ENCODE results near the gene BATF3. TPM values are rescaled to one million over a fixed set of nuclear protein-coding genes. Genes with fewer than 3 reads are reported as not detected.

The BATF3 gene
- total RNA-seq, 1 experiment from 2014 or later: 2.1 TPM

- DNase-seq: no peak
- no peak overlapping the region for H3K56ac ChIP-seq (ENCODE audit: insufficient read length, low read depth, low read length)
- no peak overlapping the region for H3K27ac ChIP-seq (ENCODE audit: insufficient read length, low read depth, low read length)
- H3K79me2 ChIP-seq (ENCODE audit: insufficient read depth, low read length): no peaks in the 10 kb centered on the region
- H3K27ac Mint-ChIP-seq: no peak overlapping the region; a peak in 1 of 7 replicates
- H4K5ac ChIP-seq (ENCODE audit: insufficient read length, low read depth, low read length): no peak overlapping the region
- H3K27me3 ChIP-seq (ENCODE audit: insufficient read depth, low read length): no peaks in the 10 kb centered on the region
- no peak overlapping the region for H3T11ph ChIP-seq (ENCODE audit: low read length)
- H3K79me1 ChIP-seq (ENCODE audit: insufficient read depth, low read depth, low read length, poor library complexity, severe bottlenecking): no peaks in the 10 kb centered on the region
- H3K23me2 ChIP-seq (ENCODE audit: insufficient read length, low read depth, low read length, poor library complexity, severe bottlenecking): no peaks in the 10 kb centered on the region
- H3K14ac ChIP-seq (ENCODE audit: insufficient read depth, low read length): no peak overlapping the region
- H2AK5ac ChIP-seq (ENCODE audit: insufficient read length, low read length): no peak overlapping the region
- H3K4ac ChIP-seq (ENCODE audit: low read depth, low read length): no peak overlapping the region
- no peak overlapping the region for H2BK12ac ChIP-seq (ENCODE audit: insufficient read length, low read depth, low read length)
- no peaks in the 10 kb centered on the region for H3K36me3 Mint-ChIP-seq (ENCODE audit: insufficient read depth in 1 of 3, low read depth in 3 of 3)
- no peak overlapping the region for H3K4me3 Mint-ChIP-seq
- no CpG with 5 or more reads among the region's 3 CpGs for WGBS (ENCODE audit: extremely low coverage, insufficient read length, low lambda C conversion rate)
- H3K9me3 Mint-ChIP-seq: no peaks in the 10 kb centered on the region
- H2BK5ac ChIP-seq (ENCODE audit: insufficient read length, low read length): no peak overlapping the region
- no peak for TF ChIP-seq CTCF (conservative IDR thresholded peaks at IDR 0.05)
- H2AFZ ChIP-seq (ENCODE audit: low read length): no peak overlapping the region
- H3K9ac ChIP-seq (ENCODE audit: extremely low read depth, insufficient read length, low read length): no peak overlapping the region
- H3K23ac ChIP-seq (ENCODE audit: insufficient read length, low read depth, low read length): no peak overlapping the region
- H2BK120ac ChIP-seq (ENCODE audit: low read depth, low read length, poor library complexity, severe bottlenecking): no peak overlapping the region
- H4K20me1 ChIP-seq (ENCODE audit: control insufficient read depth, insufficient read depth, insufficient read length): no peaks in the 10 kb centered on the region
- peaks cover 2% of the 10 kb centered on the region for H3K27me3 Mint-ChIP-seq (ENCODE audit: low read depth)
- H4K91ac ChIP-seq (ENCODE audit: insufficient read length, low read depth, low read length): no peak overlapping the region
- H3K4me1 ChIP-seq (ENCODE audit: insufficient read depth, low read length): no peaks in the 10 kb centered on the region
- peaks cover 0 to 2% of the 10 kb centered on the region in 2 experiments; a peak in 1 of 4 replicates for H3K4me1 Mint-ChIP-seq
- H3K9me3 ChIP-seq (ENCODE audit: control insufficient read depth, low read depth, low read length): no peaks in the 10 kb centered on the region
- H4K8ac ChIP-seq (replicated peaks; ENCODE audit: insufficient read length, low read depth, low read length): no peak overlapping the region
- no peak overlapping the region for H2BK15ac ChIP-seq (ENCODE audit: low read depth, low read length)
- H3K18ac ChIP-seq (ENCODE audit: insufficient read length, low read depth, low read length): no peak overlapping the region
- H3K4me2 ChIP-seq (ENCODE audit: insufficient read depth, insufficient read length, low read length): no peak overlapping the region
- H2BK20ac ChIP-seq (ENCODE audit: low read depth, low read length, poor library complexity, severe bottlenecking): no peak overlapping the region
Measured at GRCh38 chr1:212651977-212652376, 47.7 kb downstream of the BATF3 start.
